HG03196 (cell line): ENCODE data around the gene FRMD6.
"Not testable (repeated sequence)": the region's sequence is repeated elsewhere in the genome, so short reads cannot be mapped to it uniquely, and the experiment has no call there.

Experiments used
- ATAC-seq: cut with Tn5 transposase; IDR thresholded peaks from one replicate; pipeline ENCODE4 v1.9.1; 2021; ENCODE audit not compliant: unreplicated experiment

The FRMD6 gene

DNA sequence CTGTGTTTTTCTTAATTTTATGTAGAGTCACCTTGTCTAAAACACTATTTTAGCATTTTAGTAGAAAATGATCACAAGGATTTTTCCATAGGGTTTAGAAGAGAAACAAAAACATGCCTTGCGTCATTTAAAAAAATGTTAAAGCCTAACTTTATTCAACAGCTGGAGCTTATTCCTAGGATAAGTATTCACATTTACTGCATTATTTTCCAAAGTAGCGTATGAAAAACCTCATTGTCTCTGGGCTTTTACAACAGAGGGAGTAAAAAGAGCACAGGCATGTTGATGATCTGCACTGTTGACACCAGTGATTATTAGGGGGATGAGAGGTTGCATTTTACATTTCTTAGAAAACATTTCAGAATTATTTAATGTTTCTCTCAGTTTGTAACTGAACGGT, 66.1 kb downstream of the FRMD6 start:
- ATAC-seq, result no peak

GRCh38 chr14:51719955-51720354, 68.2 kb downstream of the FRMD6 start:
- no peak for ATAC-seq

GRCh38 chr14:51723990-51724389, 72.3 kb downstream of the FRMD6 start:
- no peak for ATAC-seq

- ATAC-seq, result no peak
These were observed 72.9 kb downstream of the FRMD6 start for GRCh38 chr14:51724650-51725049.

DNA sequence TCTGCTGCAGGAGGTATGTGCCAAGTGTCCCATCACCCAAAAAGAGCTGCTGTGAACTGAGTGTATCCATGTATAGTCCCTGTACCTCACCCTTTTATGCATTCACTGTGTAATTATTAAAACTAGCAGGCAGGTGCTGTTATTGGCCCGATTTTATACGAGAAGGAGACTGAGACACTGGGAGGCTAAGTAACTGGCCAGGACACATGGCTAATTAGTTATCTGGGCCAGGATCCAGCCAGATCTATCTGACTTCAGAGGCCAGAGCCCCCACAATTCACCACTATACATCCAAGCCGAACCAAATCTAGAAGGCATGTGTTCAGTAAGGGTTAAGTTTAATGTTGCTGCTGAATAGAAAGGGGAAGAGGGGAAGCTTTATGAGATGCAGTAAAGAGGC, 73.4 kb downstream of the FRMD6 start:
- ATAC-seq, result no peak

- ATAC-seq, result no peak
These were observed 74.6 kb downstream of the FRMD6 start for GRCh38 chr14:51726166-51726899.

DNA sequence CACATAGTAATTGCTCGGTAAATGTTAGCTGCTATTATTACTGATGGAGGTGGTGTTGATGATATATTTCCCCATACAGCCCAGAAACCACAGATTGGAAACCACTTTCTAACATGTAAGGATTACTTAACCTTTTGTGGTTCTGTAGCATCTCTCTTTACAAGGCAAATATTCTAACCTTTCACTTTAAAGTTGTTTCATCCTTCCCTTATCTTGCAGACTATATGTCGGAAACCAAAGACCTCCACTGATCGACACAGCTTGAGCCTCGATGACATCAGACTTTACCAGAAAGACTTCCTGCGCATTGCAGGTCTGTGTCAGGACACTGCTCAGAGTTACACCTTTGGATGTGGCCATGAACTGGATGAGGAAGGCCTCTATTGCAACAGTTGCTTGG, 75.8 kb downstream of the FRMD6 start:
- no peak for ATAC-seq

- ATAC-seq, result no peak
These were observed 78.4 kb downstream of the FRMD6 start for GRCh38 chr14:51730098-51730497.

- no peak for ATAC-seq
These were observed 79.0 kb downstream of the FRMD6 start for GRCh38 chr14:51730684-51731083.

- no peak for ATAC-seq
These were observed 80.9 kb downstream of the FRMD6 start for GRCh38 chr14:51732494-51733112.

- ATAC-seq, result no peak
These were observed 81.4 kb downstream of the FRMD6 start for GRCh38 chr14:51733147-51733546.

- ATAC-seq, result no peak
These were observed 84.1 kb downstream of the FRMD6 start for GRCh38 chr14:51735851-51736250.

- ATAC-seq, result no peak
These were observed 87.0 kb downstream of the FRMD6 start for GRCh38 chr14:51738754-51739153.

DNA sequence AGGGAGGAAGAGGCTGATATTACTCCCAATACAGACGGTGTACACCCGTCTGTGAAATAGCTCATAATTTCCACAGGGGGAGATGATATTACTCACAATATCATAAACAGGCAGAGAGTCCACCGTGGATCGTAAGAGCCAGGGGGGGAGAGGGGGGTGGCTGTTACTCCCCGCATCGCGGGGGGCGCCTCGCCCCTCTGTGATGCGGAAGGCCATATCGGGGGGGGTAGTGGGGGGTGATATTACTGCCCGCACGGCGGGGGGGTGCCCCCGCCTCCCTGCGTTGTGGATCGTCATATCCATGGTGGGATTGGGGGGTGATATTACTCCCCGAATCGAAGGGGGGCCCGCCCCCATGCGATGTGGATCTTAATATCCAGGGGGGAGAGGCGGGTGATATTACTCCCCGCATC, 91.9 kb downstream of the FRMD6 start:
- ATAC-seq, result no peak

GRCh38 chr14:51744372-51745130, 92.8 kb downstream of the FRMD6 start:
- no peak for ATAC-seq

- not testable (repeated sequence) for ATAC-seq
These were observed 95.1 kb downstream of the FRMD6 start for GRCh38 chr14:51746823-51747222.

DNA sequence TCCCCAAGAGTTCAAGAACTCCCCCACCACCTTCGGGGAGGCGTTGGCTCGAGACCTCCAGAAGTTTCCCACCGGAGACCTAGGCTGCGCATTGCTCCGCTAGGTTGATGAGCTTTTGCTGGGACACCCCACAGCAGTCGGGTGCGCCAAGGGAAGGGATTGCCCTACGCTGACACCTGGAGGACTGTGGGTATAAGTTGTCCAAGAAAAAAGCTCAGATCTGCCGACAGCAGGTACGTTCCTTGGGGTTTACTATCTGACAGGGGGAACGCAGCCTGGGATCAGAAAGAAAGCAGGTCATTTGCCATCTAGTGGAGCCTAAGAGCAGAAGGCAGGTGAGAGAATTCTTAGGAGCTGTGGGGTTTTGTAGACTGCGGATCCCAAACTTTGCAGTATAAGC, 98.8 kb downstream of the FRMD6 start:
- no peak for ATAC-seq

DNA sequence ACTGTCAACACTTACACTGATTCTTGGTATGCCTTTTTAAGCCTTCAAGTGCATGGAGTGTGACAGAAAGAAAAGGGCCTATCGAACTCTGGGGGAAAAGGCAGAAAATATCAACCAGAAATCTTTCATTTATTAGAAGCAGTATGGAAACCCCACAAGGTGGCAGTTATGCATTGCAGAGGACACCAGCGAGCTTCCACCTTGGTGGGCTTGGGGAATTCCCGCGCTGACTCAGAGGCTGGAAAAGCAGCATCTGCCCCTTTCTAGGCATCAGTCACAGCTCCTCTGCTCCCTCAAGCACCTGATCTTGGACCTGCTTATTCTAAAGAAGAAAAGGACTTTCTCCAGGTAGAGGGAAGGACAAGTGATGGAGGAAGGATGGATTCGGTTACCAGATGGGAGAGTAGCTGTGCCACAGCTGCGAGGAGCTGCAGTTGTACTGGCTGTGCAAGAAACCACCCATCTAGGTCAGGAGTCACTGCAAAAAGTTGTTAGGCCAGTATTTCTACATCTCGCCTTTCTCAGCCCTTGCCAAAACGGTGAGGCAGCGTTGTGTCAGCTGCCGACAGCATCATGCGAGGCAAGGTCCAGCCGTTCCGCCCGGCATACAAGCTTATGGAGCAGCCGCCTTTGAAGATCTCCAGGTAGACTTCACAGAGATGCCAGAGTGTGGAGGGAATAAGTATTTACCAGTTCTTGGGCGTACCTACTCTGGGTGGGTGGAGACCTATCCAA, 100.1 kb downstream of the FRMD6 start:
- not testable (repeated sequence) for ATAC-seq

GRCh38 chr14:51757756-51758155, 106.0 kb downstream of the FRMD6 start:
- ATAC-seq, result not testable (repeated sequence)

DNA sequence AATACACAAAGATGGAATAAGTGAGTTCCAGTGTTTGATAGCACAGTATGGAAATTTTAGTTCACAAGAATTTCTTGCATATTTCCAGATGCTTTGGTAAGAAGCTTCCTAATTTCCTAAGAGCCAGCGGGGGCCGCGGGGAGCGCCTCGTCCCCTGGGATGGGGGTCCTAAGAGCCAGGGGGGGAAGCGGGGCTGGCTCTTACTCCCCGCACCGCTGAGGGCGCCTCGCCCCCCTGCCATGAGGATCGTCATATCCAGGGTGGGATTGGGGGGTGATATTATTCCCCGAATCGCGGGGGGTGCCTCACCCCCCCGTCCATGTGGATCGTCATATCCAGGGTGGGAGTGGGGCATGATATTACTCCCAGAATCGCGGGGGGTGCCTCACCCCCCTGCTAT, 108.2 kb downstream of the FRMD6 start:
- no peak for ATAC-seq

DNA sequence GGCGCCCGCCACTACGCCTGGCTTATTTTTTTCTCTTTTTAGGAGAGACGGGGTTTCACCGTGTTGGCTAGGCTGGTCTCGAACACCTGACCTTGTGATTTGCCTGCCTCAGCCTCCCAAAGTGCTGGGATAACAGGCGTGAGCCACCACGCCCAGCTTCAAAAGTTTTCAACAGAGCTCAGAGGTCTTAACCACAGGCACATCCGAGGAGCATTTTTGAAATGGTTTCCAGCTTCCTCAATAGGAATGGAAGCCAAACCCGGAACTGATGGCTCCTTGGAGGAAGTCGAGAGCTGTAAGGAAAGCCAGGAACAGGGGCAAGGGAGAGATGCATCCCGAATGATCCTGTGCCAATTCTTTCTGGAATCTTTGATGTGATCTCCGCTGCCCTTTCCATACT, 114.0 kb downstream of the FRMD6 start:
- ATAC-seq, result not testable (repeated sequence)
